NK-92 treated with Interleukin-12 subunit alpha and Interleukin-12 subunit beta, amount 100 ng/mL, for 24 hours (cell line): Measurements from ENCODE around the gene ZNF200.
A peak's percentile ranks its signal among the peaks of the same experiment; 100 is the strongest.
"Not testable (repeated sequence)": the region's sequence is repeated elsewhere in the genome, so short reads cannot be mapped to it uniquely, and the experiment has no call there.

Experiments
- DNase-seq: peaks from one replicate; lab custom pipeline; 2025; lab: John Stamatoyannopoulos, UW

The ZNF200 gene

DNA sequence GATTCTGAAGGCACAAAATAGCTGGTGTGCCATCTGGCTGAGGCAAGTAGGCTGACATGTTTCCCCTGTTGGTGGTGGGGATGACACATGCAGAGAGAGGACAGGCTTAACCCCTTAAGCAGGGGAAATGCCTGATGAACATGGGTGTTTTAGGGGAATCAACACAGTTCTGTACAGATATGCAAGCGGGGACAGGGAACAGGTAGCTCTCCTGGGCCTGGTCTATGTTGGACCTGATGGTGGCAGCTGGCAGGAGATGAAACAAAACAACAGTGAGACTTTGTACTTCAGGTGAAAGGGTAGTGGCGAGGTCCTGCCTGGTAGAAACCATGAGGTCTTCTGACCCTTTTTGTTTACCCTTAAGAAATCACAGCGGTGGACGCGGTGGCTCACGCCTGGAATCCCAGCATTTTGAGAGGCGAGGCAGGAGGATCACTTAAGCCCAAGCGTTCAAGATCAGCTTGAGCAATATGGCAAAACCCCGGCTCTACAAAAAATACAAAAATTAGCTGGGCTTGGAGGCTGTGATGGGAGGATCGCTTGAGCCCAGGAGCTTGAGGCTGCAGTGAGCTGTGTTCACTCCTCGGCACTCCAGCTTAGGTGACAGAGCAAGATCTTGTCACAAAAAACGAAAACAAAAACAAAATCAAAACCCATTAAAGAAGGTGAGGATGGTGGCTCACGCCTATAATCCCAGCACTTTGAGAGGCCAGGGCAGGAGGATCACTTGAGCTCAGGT, 36.5 kb downstream of the ZNF200 start:
- DNase-seq = no peak

- not testable (repeated sequence) for DNase-seq
These were observed 37.1 kb downstream of the ZNF200 start for GRCh38 chr16:3197694-3198333.

DNA sequence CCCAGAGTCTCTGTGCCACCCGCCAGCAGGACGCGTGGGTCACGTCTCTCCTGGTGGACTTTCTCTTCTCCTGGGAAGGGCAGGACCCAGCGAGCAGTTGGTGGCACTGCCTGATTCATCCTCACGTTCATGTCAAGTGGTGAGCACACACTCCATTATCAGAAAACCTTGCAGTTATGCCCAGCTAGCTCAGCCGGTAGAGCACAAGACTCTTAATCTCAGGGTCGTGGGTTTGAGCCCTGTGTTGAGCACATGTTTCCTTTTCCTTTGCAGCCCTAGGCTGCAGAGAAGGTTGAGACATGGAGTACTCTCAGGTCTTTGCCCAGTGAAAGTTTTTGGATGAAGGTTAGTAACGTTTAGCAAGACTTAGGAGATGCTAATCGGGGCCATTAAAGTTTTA, 39.0 kb downstream of the ZNF200 start:
- DNase-seq = no peak

DNA sequence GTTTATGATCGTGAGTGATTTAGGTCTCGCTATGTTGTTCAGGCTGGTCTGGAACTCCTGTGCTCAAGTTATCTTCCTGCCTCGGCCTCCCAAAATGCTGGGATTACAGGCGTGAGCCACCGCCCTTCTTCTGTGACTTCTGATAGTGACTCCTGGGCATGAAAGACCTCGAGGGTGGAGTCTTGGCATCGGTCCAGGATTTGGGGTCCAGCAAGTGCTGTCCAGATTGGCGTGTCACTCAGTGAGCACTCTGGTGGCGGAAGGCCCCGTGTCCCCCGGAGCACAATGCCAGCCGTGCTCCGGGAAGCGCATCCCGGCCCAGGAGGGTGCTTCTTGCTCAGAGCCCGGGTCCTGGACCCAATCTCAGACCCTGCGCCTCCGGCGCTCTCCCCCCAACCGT, 40.2 kb downstream of the ZNF200 start:
- DNase-seq = no peak

- DNase-seq = no peak
These were observed 41.4 kb downstream of the ZNF200 start for GRCh38 chr16:3193221-3194212.

DNA sequence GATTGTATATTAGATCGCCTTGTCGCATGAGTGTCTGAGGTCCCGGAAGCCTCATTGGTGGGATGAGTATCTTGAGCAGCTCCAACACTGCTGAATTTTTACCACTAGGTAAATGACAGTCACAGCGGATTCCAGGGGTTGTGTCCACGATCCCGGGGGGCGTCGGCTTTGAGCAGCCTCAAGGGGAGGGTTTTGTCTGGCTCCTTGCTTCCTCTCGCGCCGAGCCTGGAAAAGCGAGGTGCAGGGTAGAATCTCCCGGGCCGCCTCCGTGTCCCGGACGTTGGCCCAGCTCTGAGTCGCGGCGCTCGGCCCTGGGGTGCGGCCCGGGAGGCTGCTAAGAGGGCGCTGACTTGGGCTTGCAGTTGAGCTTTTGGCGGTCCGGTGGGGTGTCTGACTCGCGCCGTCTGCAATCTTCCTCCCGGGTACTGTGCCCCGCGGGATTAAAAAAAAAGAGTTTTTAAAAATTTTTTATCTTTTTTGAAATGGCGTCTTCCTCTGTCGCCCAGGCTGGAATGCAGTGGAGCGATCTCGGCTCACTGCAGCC, 42.4 kb downstream of the ZNF200 start:
- no peak for DNase-seq

DNA sequence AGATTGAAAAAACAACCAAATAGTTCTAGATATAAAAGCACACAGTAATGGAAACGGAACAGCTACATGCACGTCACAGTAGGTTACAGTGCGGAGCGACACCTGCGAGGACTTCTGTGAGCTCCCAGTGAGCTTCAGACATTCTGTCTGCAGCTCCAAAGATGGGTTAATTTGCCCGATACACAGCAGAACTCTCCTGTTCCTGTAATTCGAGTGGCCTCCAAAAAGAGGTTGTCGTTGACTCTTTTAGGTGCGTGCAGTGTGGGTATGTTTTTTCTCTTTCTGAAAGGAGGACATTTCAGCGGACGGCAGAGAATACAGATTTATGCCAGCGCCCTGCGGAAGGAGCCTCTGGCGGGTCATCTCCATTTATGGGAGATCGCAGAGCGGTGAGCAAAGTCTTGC, 44.0 kb downstream of the ZNF200 start:
- no peak for DNase-seq

- no peak for DNase-seq
These were observed 45.1 kb downstream of the ZNF200 start for GRCh38 chr16:3189869-3190268.

DNA sequence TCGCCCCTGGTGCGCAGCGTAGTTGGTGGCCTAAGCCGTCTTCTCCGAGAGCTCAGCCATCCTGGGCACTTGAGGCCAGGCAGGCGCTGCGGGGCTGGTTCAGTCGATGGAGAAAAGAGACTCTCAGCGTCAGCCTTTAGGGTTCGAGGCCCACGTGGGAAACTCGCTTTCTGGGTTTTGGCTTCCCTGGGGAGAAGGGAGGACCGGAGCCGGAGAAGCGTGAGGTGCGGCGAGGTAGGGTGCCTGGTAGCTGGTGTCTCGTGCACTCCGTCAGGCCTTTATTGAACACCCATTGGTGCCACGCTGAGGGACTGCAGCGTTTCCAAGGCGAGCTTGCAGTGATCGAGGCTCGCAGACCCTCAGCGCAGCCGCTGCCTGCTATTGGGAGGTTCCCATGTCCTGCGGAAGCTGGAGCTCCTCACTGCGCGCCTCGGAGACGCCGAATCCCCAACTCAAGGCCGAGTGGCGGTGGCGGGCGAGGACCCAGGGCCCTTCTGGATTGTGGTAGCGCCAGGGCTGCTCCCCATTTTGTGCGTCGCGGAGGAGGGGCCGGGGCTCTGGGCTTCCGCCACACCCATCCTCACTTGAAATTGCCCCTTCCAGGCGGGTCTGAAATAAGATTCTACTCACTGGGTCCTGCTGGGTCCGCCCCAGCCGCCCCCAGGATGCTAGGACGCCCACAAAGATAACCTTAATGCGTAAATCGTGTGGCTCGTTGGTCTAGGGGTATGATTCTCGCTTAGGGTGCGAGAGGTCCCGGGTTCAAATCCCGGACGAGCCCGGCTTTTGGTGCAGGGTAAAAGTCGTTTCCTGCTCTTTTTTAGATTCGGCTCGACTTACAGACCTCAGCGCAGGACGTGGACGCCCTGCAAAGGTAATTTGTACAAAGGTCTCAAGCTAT, 45.8 kb downstream of the ZNF200 start:
- peak; percentile 36 for DNase-seq

DNA sequence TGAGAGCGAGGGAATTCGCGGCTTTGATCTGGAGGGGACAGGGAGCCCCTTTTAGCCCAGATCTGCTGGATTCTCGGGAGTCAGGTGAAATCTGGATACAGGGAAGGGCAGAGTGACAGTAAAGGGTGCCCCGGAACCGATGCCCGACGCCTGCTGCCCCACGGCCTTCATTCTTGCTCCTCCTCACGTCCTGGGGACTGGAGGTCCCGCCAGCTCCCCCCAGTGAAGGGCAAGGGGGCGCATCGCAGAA, 46.4 kb downstream of the ZNF200 start:
- DNase-seq = no peak

- DNase-seq = no peak
These were observed 46.9 kb downstream of the ZNF200 start, which contains the start of gene OR1F1 for GRCh38 chr16:3187798-3188674. TSS of gene OR1F1 (plus strand) at chr16:3188204.

GRCh38 chr16:3186946-3187690, 47.8 kb downstream of the ZNF200 start:
- no peak for DNase-seq

DNA sequence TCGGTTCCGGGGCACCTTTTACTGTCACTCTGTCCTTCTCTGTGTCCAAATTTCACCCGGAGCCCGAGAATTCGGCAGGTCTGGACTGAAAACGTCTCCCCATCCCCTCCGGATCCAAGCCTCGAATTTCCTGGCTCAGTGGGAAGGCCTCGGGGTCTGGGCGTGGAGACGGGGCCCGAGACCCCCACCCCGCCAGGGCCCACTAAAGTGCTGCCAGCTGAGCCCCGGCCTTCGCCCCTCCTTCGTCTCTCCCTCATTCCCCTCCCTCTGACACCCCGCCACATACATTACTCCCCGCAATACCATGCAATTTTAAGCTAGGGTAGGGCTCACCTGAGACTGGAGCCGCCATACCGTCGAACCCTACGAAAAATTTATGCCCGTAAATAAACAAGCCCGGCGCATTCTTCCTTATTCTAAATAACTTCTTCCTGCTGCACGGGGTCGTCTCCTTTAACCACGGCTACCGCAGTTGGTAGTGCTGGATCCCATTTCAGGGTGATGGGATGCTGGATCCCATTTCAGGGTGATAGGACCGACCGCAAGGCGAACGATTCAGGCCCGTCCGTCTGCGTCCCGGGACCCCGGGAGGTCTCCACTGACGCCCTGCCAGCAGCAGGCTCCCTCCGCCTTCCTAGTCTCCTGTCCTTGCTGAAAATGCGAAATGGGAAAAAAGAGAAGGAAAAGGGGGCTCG, 51.4 kb downstream of the ZNF200 start:
- DNase-seq = no peak

DNA sequence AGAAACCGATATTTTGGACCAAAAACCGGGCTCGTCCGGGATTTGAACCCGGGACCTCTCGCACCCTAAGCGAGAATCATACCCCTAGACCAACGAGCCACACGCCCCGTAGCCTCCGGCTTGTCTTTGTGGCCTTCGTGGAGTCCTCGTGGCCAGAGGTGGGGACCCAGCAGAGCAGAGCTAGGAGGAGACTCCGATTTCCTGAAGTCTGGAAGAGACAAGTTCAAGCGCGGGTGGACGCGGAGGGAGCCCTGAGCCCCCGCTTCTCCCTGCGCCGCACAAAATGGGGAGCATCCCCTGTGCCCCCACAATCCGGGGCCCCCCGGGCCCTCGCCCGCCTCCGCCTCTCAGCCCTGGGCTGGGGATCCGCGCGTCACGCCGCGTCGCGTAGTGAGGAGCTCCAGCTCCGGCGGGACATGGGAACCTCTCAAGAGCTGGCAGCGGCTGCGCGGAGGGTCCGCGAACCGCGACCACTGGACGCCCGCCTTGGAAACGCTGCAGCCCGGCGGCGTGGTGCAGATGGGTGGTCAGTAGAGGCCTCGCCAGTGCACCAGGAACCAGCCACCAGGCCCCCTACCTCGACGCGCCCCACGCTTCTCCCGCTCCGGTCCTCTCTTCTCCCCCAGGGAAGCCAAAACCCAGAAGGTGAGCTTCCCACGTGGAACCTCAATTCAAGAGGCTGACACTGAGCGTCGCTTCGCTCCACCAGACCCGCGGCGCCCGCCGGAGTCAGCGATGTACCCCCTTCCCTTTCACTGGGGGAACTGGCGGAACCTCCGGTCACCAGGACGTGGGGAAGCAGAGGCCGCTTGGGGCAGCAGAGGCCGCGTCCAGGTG, 52.1 kb downstream of the ZNF200 start:
- DNase-seq = no peak

DNA sequence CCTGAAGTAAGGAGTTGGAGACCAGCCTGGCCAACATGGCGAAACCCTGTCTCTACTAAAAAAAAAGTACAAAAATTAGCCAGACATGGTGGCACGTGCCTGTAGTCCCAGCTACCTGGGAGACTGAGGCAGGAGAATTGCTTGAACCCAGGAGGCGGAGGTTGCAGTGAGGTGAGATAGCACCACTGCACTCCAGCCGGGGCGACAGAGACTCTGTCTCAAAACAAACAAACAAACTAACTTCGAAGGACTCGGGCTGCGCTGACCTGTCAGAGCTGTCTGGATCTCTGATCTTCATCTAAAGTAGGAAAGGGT, 52.7 kb downstream of the ZNF200 start:
- not testable (repeated sequence) for DNase-seq

DNA sequence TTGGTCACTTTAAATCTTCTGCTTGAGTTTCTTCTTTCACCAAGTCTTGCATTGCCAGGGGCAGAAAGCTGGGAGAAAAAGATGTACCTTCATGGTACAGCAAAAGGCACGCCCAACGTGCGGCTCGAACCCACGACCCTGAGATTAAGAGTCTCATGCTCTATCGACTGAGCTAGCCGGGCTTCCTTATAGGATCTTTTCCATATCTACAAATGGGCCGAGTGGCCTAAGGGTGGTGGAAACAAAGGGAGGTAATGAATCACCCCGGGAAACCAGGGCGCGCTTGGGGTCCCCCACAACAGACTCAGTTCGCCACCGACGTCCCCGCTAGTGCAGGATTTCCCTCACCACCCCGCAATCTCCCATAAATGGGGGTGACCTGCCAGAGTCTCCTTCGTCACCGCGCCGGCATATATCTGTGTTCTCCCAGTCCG, 54.5 kb downstream of the ZNF200 start:
- DNase-seq = no peak

DNA sequence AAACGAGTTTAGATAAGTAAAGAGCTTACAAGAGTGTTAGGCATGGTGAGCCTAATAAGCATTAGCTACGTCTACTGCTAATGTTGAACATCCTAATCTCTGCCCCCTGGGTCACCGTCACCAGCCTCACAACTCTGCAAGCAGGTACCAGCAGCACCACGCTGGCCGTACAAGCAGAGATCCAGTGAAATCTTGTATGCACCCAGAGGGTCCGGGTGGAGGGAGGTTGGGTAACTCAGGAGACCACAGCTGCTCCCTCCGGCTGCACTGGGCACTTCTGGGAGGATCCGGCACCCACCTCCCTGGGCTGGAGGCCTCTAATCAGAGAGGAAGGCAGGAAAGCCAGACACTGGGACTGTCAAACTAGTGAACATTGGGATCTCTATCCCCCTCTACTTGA, 55.3 kb downstream of the ZNF200 start:
- DNase-seq = no peak
